IMR-90 (cell line): ENCODE measurements around the gene RERE.

Experiments
- POLR2A ChIP-seq: IDR thresholded peaks from 2 replicates; pipeline ENCODE4 v1.6.1; 2012; ENCODE audit warnings: mild to moderate bottlenecking, low read depth, low read length
- SMC3 ChIP-seq: fragments of 150-350 bp; IDR thresholded peaks from 2 replicates; pipeline ENCODE4 v1.6.1; 2016; ENCODE audit warnings: low read depth, mild to moderate bottlenecking, antibody characterized with exemption, low read length, moderate library complexity
- TF ChIP-seq, protein P1 (sequence below): conservative IDR thresholded peaks from 2 replicates; pipeline ENCODE4 v1.5.1; 2012; ENCODE audit warnings: mild to moderate bottlenecking, low read depth, low read length, improper control_type of control experiment

DNA sequence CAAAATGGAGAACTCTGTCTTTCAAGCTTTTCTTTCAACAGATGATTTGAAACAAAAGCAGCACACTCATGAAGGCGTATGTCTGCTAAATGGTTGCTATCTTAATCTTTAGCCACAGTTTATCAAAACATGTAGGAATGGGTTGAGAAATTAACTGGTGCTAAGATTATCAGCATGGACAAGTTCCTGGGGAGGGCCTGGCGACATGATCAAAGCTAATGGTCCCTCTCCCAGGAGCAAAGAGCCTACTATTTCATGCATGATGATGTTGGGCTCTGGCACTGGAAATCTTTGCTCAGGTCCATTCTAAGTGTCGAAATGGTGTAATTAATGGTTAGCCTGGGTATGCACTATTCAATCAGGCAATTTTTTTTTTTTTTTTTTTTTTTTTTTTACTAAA lies 407.8 kb downstream of the RERE start:
- TF ChIP-seq POLR2A (no peak), SMC3 (no peak)
- TF ChIP-seq, protein P1, sequence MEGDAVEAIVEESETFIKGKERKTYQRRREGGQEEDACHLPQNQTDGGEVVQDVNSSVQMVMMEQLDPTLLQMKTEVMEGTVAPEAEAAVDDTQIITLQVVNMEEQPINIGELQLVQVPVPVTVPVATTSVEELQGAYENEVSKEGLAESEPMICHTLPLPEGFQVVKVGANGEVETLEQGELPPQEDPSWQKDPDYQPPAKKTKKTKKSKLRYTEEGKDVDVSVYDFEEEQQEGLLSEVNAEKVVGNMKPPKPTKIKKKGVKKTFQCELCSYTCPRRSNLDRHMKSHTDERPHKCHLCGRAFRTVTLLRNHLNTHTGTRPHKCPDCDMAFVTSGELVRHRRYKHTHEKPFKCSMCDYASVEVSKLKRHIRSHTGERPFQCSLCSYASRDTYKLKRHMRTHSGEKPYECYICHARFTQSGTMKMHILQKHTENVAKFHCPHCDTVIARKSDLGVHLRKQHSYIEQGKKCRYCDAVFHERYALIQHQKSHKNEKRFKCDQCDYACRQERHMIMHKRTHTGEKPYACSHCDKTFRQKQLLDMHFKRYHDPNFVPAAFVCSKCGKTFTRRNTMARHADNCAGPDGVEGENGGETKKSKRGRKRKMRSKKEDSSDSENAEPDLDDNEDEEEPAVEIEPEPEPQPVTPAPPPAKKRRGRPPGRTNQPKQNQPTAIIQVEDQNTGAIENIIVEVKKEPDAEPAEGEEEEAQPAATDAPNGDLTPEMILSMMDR: no peak
